Panc1 (cell line): ENCODE results near the gene CLEC2L. TPM values are rescaled to one million over a fixed set of nuclear protein-coding genes. Genes with fewer than 3 reads are reported as not detected.

Experiments used
- ATAC-seq: fragments of 200-7000 bp; cut with Tn5 transposase; 2 replicates; pipeline ENCODE4 v1.9.1; 2020; ENCODE audit warnings: mild to moderate bottlenecking, moderate library complexity
- BruUV-seq: library from RNA; stranded (reverse); fragments of 400-500 nt; replicated peaks from 2 replicates; lab custom pipeline; 2021; lab: Mats Ljungman, UMichigan
- CTCF ChIA-PET: fragments of 300-600 bp; sonication (Branson Sonifier 250); formaldehyde crosslinking; loops from one replicate; lab custom pipeline; 2022; ENCODE audit warnings: antibody characterized with exemption; lab: Charles Lee
- POLR2A ChIA-PET: fragments of 300-600 bp; sonication (Branson Sonifier 250); formaldehyde crosslinking; loops from one replicate; lab custom pipeline; 2022; ENCODE audit warnings: antibody characterized with exemption; lab: Charles Lee
- DNase-seq: peaks from one replicate; pipeline ENCODE4 v3.0.0-alpha.2; 2010; ENCODE audit warnings: low read depth, low spot score
- H3K27ac ChIP-seq: 2 replicates; pipeline ENCODE4 v1.5.1; 2011; ENCODE audit warnings: mild to moderate bottlenecking, low read length, inconsistent platforms
- H3K27me3 ChIP-seq: fragments of 200-500 bp; sonication (Bioruptor generic); 2 replicates; pipeline ENCODE4 v1.6.0; 2014; ENCODE audit warnings: low read length, inconsistent platforms; ENCODE audit not compliant: control insufficient read depth, insufficient read depth
- H3K36me3 ChIP-seq: fragments of 200-500 bp; sonication (Bioruptor generic); 2 replicates; pipeline ENCODE4 v1.5.1; 2014; ENCODE audit warnings: inconsistent platforms, mild to moderate bottlenecking, low read length, moderate library complexity; ENCODE audit not compliant: control insufficient read depth, insufficient read depth
- H3K4me1 ChIP-seq: 2 replicates; pipeline ENCODE4 v1.5.1; 2011; ENCODE audit warnings: inconsistent platforms, mild to moderate bottlenecking, low read length, moderate library complexity; ENCODE audit not compliant: control insufficient read depth, insufficient read depth
- H3K4me3 ChIP-seq, 2 experiments: 2 replicates each; pipeline ENCODE4 v1.5.1; 2011 to 2012; ENCODE audit warnings: low read depth in 2 of 2, low read length in 2 of 2, mild to moderate bottlenecking in 2 of 2, inconsistent platforms in 1 of 2, moderate library complexity in 1 of 2
- H3K9me3 ChIP-seq: fragments of 200-500 bp; sonication (Bioruptor generic); 2 replicates; pipeline ENCODE4 v1.5.1; 2014; ENCODE audit warnings: low read depth, mild to moderate bottlenecking, inconsistent platforms, low read length, moderate library complexity; ENCODE audit not compliant: control insufficient read depth, insufficient read depth
- CTCF ChIP-seq: fragments of 450-650 bp; IDR thresholded peaks from 2 replicates; pipeline ENCODE4 v1.5.1; 2017; ENCODE audit warnings: mild to moderate bottlenecking
- POLR2AphosphoS5 ChIP-seq: IDR thresholded peaks from 2 replicates; pipeline ENCODE4 v1.6.1; 2012; ENCODE audit warnings: mild to moderate bottlenecking, low read depth, low read length, moderate library complexity
- REST ChIP-seq, 2 experiments: IDR thresholded peaks; 2 replicates each; pipeline ENCODE4 v1.6.1; 2011 to 2012; ENCODE audit warnings: low read depth in 2 of 2, control low read depth in 1 of 2, low read length in 1 of 2, mild to moderate bottlenecking in 1 of 2, moderate library complexity in 1 of 2; ENCODE audit not compliant: insufficient read depth in 1 of 2
- SIN3A ChIP-seq: IDR thresholded peaks from 2 replicates; pipeline ENCODE4 v1.6.1; 2012; ENCODE audit warnings: low read depth, mild to moderate bottlenecking, low read length, moderate library complexity, borderline replicate concordance; ENCODE audit not compliant: insufficient read depth
- TCF7L2 ChIP-seq: IDR thresholded peaks from 2 replicates; pipeline ENCODE4 v1.6.1; 2011; ENCODE audit warnings: mild to moderate bottlenecking, low read depth, low read length, inconsistent platforms
- in situ Hi-C: cut with HindIII; loops from 2 replicates; pipeline ENCODE4 v1.10.0; 2016; ENCODE audit warnings: low sequenced_read_pairs, low pct_unique_long_range_greater_than_20kb
- intact Hi-C: fragments of 100-400 bp; cut with micrococcal nuclease; formaldehyde crosslinking; loops from one replicate; pipeline ENCODE4 v1.10.0; 2022; ENCODE audit not compliant: unreplicated experiment
- total RNA-seq: library from RNA; stranded (reverse); gene quantifications from one replicate; pipeline ENCODE4 v1.2.1, GENCODE V29; 2021; ENCODE audit not compliant: unreplicated experiment

Gene CLEC2L
- total RNA-seq, 1 experiment from 2014 or later = not detected

GRCh38 chr7:139476891-139477290 is 46.6 kb upstream of the CLEC2L start:
- CTCF ChIA-PET = no interaction called here
- Histone ChIP-seq H3K9me3 (no peaks in the 10 kb centered on the region), H3K4me3 (no peak overlapping the region), H3K4me1 (no peaks in the 10 kb centered on the region), H3K36me3 (no peaks in the 10 kb centered on the region), H3K27ac (no peak overlapping the region), H3K27me3 (no peaks in the 10 kb centered on the region)
- no peak for DNase-seq
- BruUV-seq = no TSS peak
- POLR2A ChIA-PET = no interaction called here
- TF ChIP-seq REST (IDR thresholded peaks at IDR 0.05; ENCODE audit: insufficient read depth in 1 of 2, low read depth in 2 of 2, low read length in 1 of 2) = no peak
- no peak for TF ChIP-seq CTCF
- in situ Hi-C loops (no loop called here), intact Hi-C loops (no loop called here)
- ATAC-seq = no peak

GRCh38 chr7:139479620-139480019 is 43.9 kb upstream of the CLEC2L start:
- intact Hi-C loops (no loop called here), in situ Hi-C loops (no loop called here)
- TF ChIP-seq TCF7L2 (no peak), SIN3A (no peak), CTCF (no peak), POLR2AphosphoS5 (no peak), REST (IDR thresholded peaks at IDR 0.05; ENCODE audit: insufficient read depth in 1 of 2, low read depth in 2 of 2, low read length in 1 of 2) (no peak)

More at GRCh38 chr7:139479620-139480019, 43.9 kb upstream of the CLEC2L start:
- Histone ChIP-seq H3K9me3 (no peaks in the 10 kb centered on the region), H3K36me3 (no peaks in the 10 kb centered on the region), H3K4me3 (no peak overlapping the region), H3K27ac (no peak overlapping the region), H3K4me1 (no peaks in the 10 kb centered on the region), H3K27me3 (no peaks in the 10 kb centered on the region)
- no TSS peak for BruUV-seq
- ATAC-seq (no peak; the same call in 1 of the 2 replicates), DNase-seq (no peak)
- POLR2A ChIA-PET = no interaction called here
- CTCF ChIA-PET = interaction anchor here (0.6 kb wide), 1 partner anchor 1568 kb away, joined by 4 read pairs; no protein-coding TSS in a partner anchor
